Measurements from ENCODE around the gene TENM4. TPM values are rescaled to one million over a fixed set of nuclear protein-coding genes. Genes with fewer than 3 reads are reported as not detected.
A peak's percentile ranks its signal among the peaks of the same experiment; 100 is the strongest.

The TENM4 gene
- polyA plus RNA-seq, 1 of the 3 experiments (the other 2 are of a cell fraction) = 16.7 TPM

GRCh38 chr11:78800096-78800690, 640.6 kb downstream of the TENM4 start (continued):
- TF ChIP-seq POLR2AphosphoS5 (IDR thresholded peaks at IDR 0.05; ENCODE audit: low read depth, low read length) (no peak), FOXM1 (IDR thresholded peaks at IDR 0.05; ENCODE audit: low read depth) (no peak), NFIC (IDR thresholded peaks at IDR 0.05; ENCODE audit: borderline replicate concordance) (no peak), MXI1 (IDR thresholded peaks at IDR 0.05; ENCODE audit: low read depth, low read length) (no peak), FOXJ3 (CRISPR knock-in tag; IDR thresholded peaks at IDR 0.05) (no peak)

- no peak overlapping the region for H3K4me3 ChIP-seq (ENCODE audit: low read depth in 2 of 2, low read length in 1 of 2)
- H3K4me1 ChIP-seq (ENCODE audit: control insufficient read depth in 1 of 2, insufficient read depth in 2 of 2, low read depth in 1 of 2, low read length in 1 of 2) = peaks cover 34 to 37% of the 10 kb centered on the region in 2 experiments
- POLR2A ChIA-PET = interaction anchor here (1.5 kb wide), 1 partner anchor 163 kb away, joined by 4 read pairs; no protein-coding TSS in a partner anchor
- no peak overlapping the region for H3K9ac ChIP-seq
- no peaks in the 10 kb centered on the region for H3K9me2 ChIP-seq
- no peak overlapping the region for H2AFZ ChIP-seq (ENCODE audit: low read depth)
- peak; percentile 72 for DNase-seq
- no peaks in the 10 kb centered on the region for H4K20me1 ChIP-seq (ENCODE audit: insufficient read depth)
- peaks cover 28% of the 10 kb centered on the region for H3F3A ChIP-seq (replicated peaks; ENCODE audit: insufficient read depth)
- H3K9me3 ChIP-seq = no peaks in the 10 kb centered on the region
- TF ChIP-seq CHD2 (IDR thresholded peaks at IDR 0.05; ENCODE audit: low read length, partially characterized antibody) (peak; percentile 43), YY1 (IDR thresholded peaks at IDR 0.05; ENCODE audit: low read depth) (no peak), FOXM1 (IDR thresholded peaks at IDR 0.05; ENCODE audit: low read depth) (no peak), CTCF (IDR thresholded peaks at IDR 0.05) (peak; percentile 85), RAD21 (IDR thresholded peaks at IDR 0.05; ENCODE audit: low read length) (peak; percentile 81), SIN3A (IDR thresholded peaks at IDR 0.05; ENCODE audit: borderline replicate concordance, low read depth, low read length) (no peak), FOXJ3 (CRISPR knock-in tag; IDR thresholded peaks at IDR 0.05) (no peak), SMC3 (IDR thresholded peaks at IDR 0.05; ENCODE audit: low read depth, low read length) (peak; percentile 91), TCF12 (IDR thresholded peaks at IDR 0.05) (no peak)
- H3K4me2 ChIP-seq = no peak overlapping the region
- WGBS (ENCODE audit: low lambda C conversion rate) = 60% methylated on average over 5 of the region's 5 CpGs
- no peaks in the 10 kb centered on the region for H3K27me3 ChIP-seq (ENCODE audit: insufficient read depth)
- H3K27ac ChIP-seq (ENCODE audit: low read depth in 2 of 2, low read length in 1 of 2) = peak overlapping the region in 1 of 2 experiments; percentile 53; a peak in 2 of 4 replicates
- CTCF ChIA-PET = interaction anchor here (0.6 to 5.1 kb wide), 62 partner anchors 9 to 647 kb away, joined by 3 to 42 read pairs (median 4); no protein-coding TSS in a partner anchor
- H3K79me2 ChIP-seq (ENCODE audit: insufficient read depth) = no peaks in the 10 kb centered on the region
- peaks cover 4 to 27% of the 10 kb centered on the region in 2 experiments for H3K36me3 ChIP-seq (replicated peaks in 1 of 2; ENCODE audit: control insufficient read depth in 1 of 2, insufficient read depth in 2 of 2, low read length in 1 of 2)
Observed at GRCh38 chr11:78798663-78799062, 642.2 kb downstream of the TENM4 start.

GRCh38 chr11:78797559-78797958, 643.3 kb downstream of the TENM4 start:
- Histone ChIP-seq H3K27ac (ENCODE audit: low read depth in 2 of 2, low read length in 1 of 2) (peak overlapping the region in 1 of 2 experiments; percentile 68; a peak in 3 of 4 replicates), H3K4me1 (ENCODE audit: control insufficient read depth in 1 of 2, insufficient read depth in 2 of 2, low read depth in 1 of 2, low read length in 1 of 2) (peaks cover 34 to 37% of the 10 kb centered on the region in 2 experiments), H3K4me3 (ENCODE audit: low read depth in 2 of 2, low read length in 1 of 2) (no peak overlapping the region), H4K20me1 (ENCODE audit: insufficient read depth) (no peaks in the 10 kb centered on the region), H3K9me2 (no peaks in the 10 kb centered on the region), H3K9me3 (no peaks in the 10 kb centered on the region), H3F3A (replicated peaks; ENCODE audit: insufficient read depth) (peaks cover 28% of the 10 kb centered on the region), H3K27me3 (ENCODE audit: insufficient read depth) (no peaks in the 10 kb centered on the region), H3K9ac (no peak overlapping the region), H3K4me2 (peak overlapping the region; percentile 19; the same call in 1 of the 2 replicates), H2AFZ (ENCODE audit: low read depth) (no peak overlapping the region), H3K79me2 (ENCODE audit: insufficient read depth) (no peaks in the 10 kb centered on the region), H3K36me3 (replicated peaks in 1 of 2; ENCODE audit: control insufficient read depth in 1 of 2, insufficient read depth in 2 of 2, low read length in 1 of 2) (peaks cover 4 to 30% of the 10 kb centered on the region in 2 experiments)
- ChIA-PET CTCF (interaction anchor here (0.8 to 5.1 kb wide), 32 partner anchors 8 to 648 kb away, joined by 3 to 42 read pairs (median 6); no protein-coding TSS in a partner anchor), POLR2A (interaction anchor here (1.5 kb wide), 1 partner anchor 164 kb away, joined by 4 read pairs; no protein-coding TSS in a partner anchor)
- WGBS (ENCODE audit: low lambda C conversion rate) = 90% methylated on average over 3 of the region's 3 CpGs
- no peak for DNase-seq
- TF ChIP-seq RXRA (IDR thresholded peaks at IDR 0.05; ENCODE audit: borderline replicate concordance, low read depth) (no peak), SIN3A (IDR thresholded peaks at IDR 0.05; ENCODE audit: borderline replicate concordance, low read depth, low read length) (no peak), JUND (IDR thresholded peaks at IDR 0.05) (no peak), ELF1 (IDR thresholded peaks at IDR 0.05) (no peak), RFX5 (IDR thresholded peaks at IDR 0.05; ENCODE audit: low read length) (no peak), FOXM1 (IDR thresholded peaks at IDR 0.05; ENCODE audit: low read depth) (no peak), CHD2 (IDR thresholded peaks at IDR 0.05; ENCODE audit: low read length, partially characterized antibody) (no peak), EZH2phosphoT487 (IDR thresholded peaks at IDR 0.05; ENCODE audit: borderline replicate concordance, low read depth) (no peak), USF2 (IDR thresholded peaks at IDR 0.05; ENCODE audit: borderline replicate concordance, low read depth, low read length) (no peak), NFIC (IDR thresholded peaks at IDR 0.05; ENCODE audit: borderline replicate concordance) (no peak), TCF12 (IDR thresholded peaks at IDR 0.05) (no peak)

Data from SK-N-SH (cell line).